ENCODE results near the gene COL18A1.

Gene COL18A1

GRCh38 chr21:45489722-45489982 lies 84.7 kb downstream of the COL18A1 start:
- no peak overlapping the region for H3K9ac ChIP-seq (ENCODE audit: low read length)

GRCh38 chr21:45490049-45490731 lies 85.2 kb downstream of the COL18A1 start:
- H3K4me3 ChIP-seq (ENCODE audit: low read length) = no peak overlapping the region
- no peaks in the 10 kb centered on the region for H3K9me3 ChIP-seq (ENCODE audit: control insufficient read depth, low read length)
- no peak overlapping the region for H3K9ac ChIP-seq (ENCODE audit: low read length)
- no peaks in the 10 kb centered on the region for H3K4me1 ChIP-seq (ENCODE audit: control insufficient read depth, insufficient read depth, low read length)
- H3K27me3 ChIP-seq (replicated peaks; ENCODE audit: control insufficient read depth, insufficient read depth, low read length) = no peaks in the 10 kb centered on the region
- peaks cover 6% of the 10 kb centered on the region for H3K36me3 ChIP-seq (ENCODE audit: control insufficient read depth, insufficient read depth, low read length, severe bottlenecking)
- DNase-seq (ENCODE audit: low read depth) = no peak

More at GRCh38 chr21:45489722-45489982, 84.7 kb downstream of the COL18A1 start:
- Histone ChIP-seq H3K36me3 (ENCODE audit: control insufficient read depth, insufficient read depth, low read length, severe bottlenecking) (peaks cover 5% of the 10 kb centered on the region), H3K9me3 (ENCODE audit: control insufficient read depth, low read length) (no peaks in the 10 kb centered on the region), H3K27me3 (replicated peaks; ENCODE audit: control insufficient read depth, insufficient read depth, low read length) (no peaks in the 10 kb centered on the region), H3K4me3 (ENCODE audit: low read length) (no peak overlapping the region), H3K4me1 (ENCODE audit: control insufficient read depth, insufficient read depth, low read length) (no peaks in the 10 kb centered on the region)
- no peak for DNase-seq (ENCODE audit: low read depth)

- DNase-seq (ENCODE audit: low read depth) = no peak
- Histone ChIP-seq H3K9ac (ENCODE audit: low read length) (no peak overlapping the region), H3K27me3 (replicated peaks; ENCODE audit: control insufficient read depth, insufficient read depth, low read length) (no peaks in the 10 kb centered on the region), H3K4me3 (ENCODE audit: low read length) (no peak overlapping the region), H3K36me3 (ENCODE audit: control insufficient read depth, insufficient read depth, low read length, severe bottlenecking) (peaks cover 15% of the 10 kb centered on the region), H3K4me1 (ENCODE audit: control insufficient read depth, insufficient read depth, low read length) (no peaks in the 10 kb centered on the region), H3K9me3 (ENCODE audit: control insufficient read depth, low read length) (no peaks in the 10 kb centered on the region)
Observed at GRCh38 chr21:45491056-45491455, 86.1 kb downstream of the COL18A1 start.

GRCh38 chr21:45491623-45492022 lies 86.7 kb downstream of the COL18A1 start:
- peaks cover 19% of the 10 kb centered on the region for H3K36me3 ChIP-seq (ENCODE audit: control insufficient read depth, insufficient read depth, low read length, severe bottlenecking)
- no peak overlapping the region for H3K9ac ChIP-seq (ENCODE audit: low read length)
- H3K4me3 ChIP-seq (ENCODE audit: low read length) = no peak overlapping the region

GRCh38 chr21:45492765-45493164 lies 87.8 kb downstream of the COL18A1 start:
- Histone ChIP-seq H3K9ac (ENCODE audit: low read length) (no peak overlapping the region), H3K36me3 (ENCODE audit: control insufficient read depth, insufficient read depth, low read length, severe bottlenecking) (peaks cover 23% of the 10 kb centered on the region), H3K4me3 (ENCODE audit: low read length) (no peak overlapping the region), H3K9me3 (ENCODE audit: control insufficient read depth, low read length) (no peaks in the 10 kb centered on the region), H3K27me3 (replicated peaks; ENCODE audit: control insufficient read depth, insufficient read depth, low read length) (no peaks in the 10 kb centered on the region), H3K4me1 (ENCODE audit: control insufficient read depth, insufficient read depth, low read length) (no peaks in the 10 kb centered on the region)
- DNase-seq (ENCODE audit: low read depth) = no peak

More at GRCh38 chr21:45491623-45492022, 86.7 kb downstream of the COL18A1 start:
- no peaks in the 10 kb centered on the region for H3K9me3 ChIP-seq (ENCODE audit: control insufficient read depth, low read length)
- no peaks in the 10 kb centered on the region for H3K4me1 ChIP-seq (ENCODE audit: control insufficient read depth, insufficient read depth, low read length)
- H3K27me3 ChIP-seq (replicated peaks; ENCODE audit: control insufficient read depth, insufficient read depth, low read length) = no peaks in the 10 kb centered on the region
- no peak for DNase-seq (ENCODE audit: low read depth)

- Histone ChIP-seq H3K27me3 (replicated peaks; ENCODE audit: control insufficient read depth, insufficient read depth, low read length) (no peaks in the 10 kb centered on the region), H3K9me3 (ENCODE audit: control insufficient read depth, low read length) (no peaks in the 10 kb centered on the region), H3K9ac (ENCODE audit: low read length) (no peak overlapping the region), H3K36me3 (ENCODE audit: control insufficient read depth, insufficient read depth, low read length, severe bottlenecking) (peaks cover 23% of the 10 kb centered on the region), H3K4me3 (ENCODE audit: low read length) (no peak overlapping the region), H3K4me1 (ENCODE audit: control insufficient read depth, insufficient read depth, low read length) (no peaks in the 10 kb centered on the region)
- no peak for DNase-seq (ENCODE audit: low read depth)
Observed at GRCh38 chr21:45493401-45494001, 88.5 kb downstream of the COL18A1 start.

GRCh38 chr21:45494135-45494850 lies 89.3 kb downstream of the COL18A1 start:
- Histone ChIP-seq H3K4me3 (ENCODE audit: low read length) (no peak overlapping the region), H3K4me1 (ENCODE audit: control insufficient read depth, insufficient read depth, low read length) (no peaks in the 10 kb centered on the region), H3K27me3 (replicated peaks; ENCODE audit: control insufficient read depth, insufficient read depth, low read length) (no peaks in the 10 kb centered on the region), H3K9me3 (ENCODE audit: control insufficient read depth, low read length) (no peaks in the 10 kb centered on the region), H3K9ac (ENCODE audit: low read length) (no peak overlapping the region), H3K36me3 (ENCODE audit: control insufficient read depth, insufficient read depth, low read length, severe bottlenecking) (peaks cover 23% of the 10 kb centered on the region)
- DNase-seq (ENCODE audit: low read depth) = no peak

- H3K4me3 ChIP-seq (ENCODE audit: low read length) = no peak overlapping the region
- H3K27me3 ChIP-seq (replicated peaks; ENCODE audit: control insufficient read depth, insufficient read depth, low read length) = no peaks in the 10 kb centered on the region
- peaks cover 23% of the 10 kb centered on the region for H3K36me3 ChIP-seq (ENCODE audit: control insufficient read depth, insufficient read depth, low read length, severe bottlenecking)
- H3K9ac ChIP-seq (ENCODE audit: low read length) = no peak overlapping the region
- H3K4me1 ChIP-seq (ENCODE audit: control insufficient read depth, insufficient read depth, low read length) = no peaks in the 10 kb centered on the region
- no peak for DNase-seq (ENCODE audit: low read depth)
- no peaks in the 10 kb centered on the region for H3K9me3 ChIP-seq (ENCODE audit: control insufficient read depth, low read length)
Observed at GRCh38 chr21:45494851-45495680, 90.1 kb downstream of the COL18A1 start.

GRCh38 chr21:45496151-45496967 lies 91.4 kb downstream of the COL18A1 start:
- H3K4me1 ChIP-seq (ENCODE audit: control insufficient read depth, insufficient read depth, low read length) = no peaks in the 10 kb centered on the region
- DNase-seq (ENCODE audit: low read depth) = no peak
- no peak overlapping the region for H3K4me3 ChIP-seq (ENCODE audit: low read length)
- H3K9me3 ChIP-seq (ENCODE audit: control insufficient read depth, low read length) = no peaks in the 10 kb centered on the region
- no peaks in the 10 kb centered on the region for H3K27me3 ChIP-seq (replicated peaks; ENCODE audit: control insufficient read depth, insufficient read depth, low read length)
- peaks cover 23% of the 10 kb centered on the region for H3K36me3 ChIP-seq (ENCODE audit: control insufficient read depth, insufficient read depth, low read length, severe bottlenecking)
- H3K9ac ChIP-seq (ENCODE audit: low read length) = no peak overlapping the region

GRCh38 chr21:45496968-45497845 lies 92.2 kb downstream of the COL18A1 start:
- no peak overlapping the region for H3K9ac ChIP-seq (ENCODE audit: low read length)

More at GRCh38 chr21:45496968-45497845, 92.2 kb downstream of the COL18A1 start:
- Histone ChIP-seq H3K4me3 (ENCODE audit: low read length) (no peak overlapping the region), H3K9me3 (ENCODE audit: control insufficient read depth, low read length) (no peaks in the 10 kb centered on the region), H3K36me3 (ENCODE audit: control insufficient read depth, insufficient read depth, low read length, severe bottlenecking) (peaks cover 23% of the 10 kb centered on the region), H3K27me3 (replicated peaks; ENCODE audit: control insufficient read depth, insufficient read depth, low read length) (no peaks in the 10 kb centered on the region), H3K4me1 (ENCODE audit: control insufficient read depth, insufficient read depth, low read length) (no peaks in the 10 kb centered on the region)
- DNase-seq (ENCODE audit: low read depth) = no peak

Measured in adipocyte (in vitro differentiated cells).